PC-3 (cell line): ENCODE data around the gene TANGO2. TPM values are rescaled to one million over a fixed set of nuclear protein-coding genes. Genes with fewer than 3 reads are reported as not detected.

ENCODE experiments used
- ATAC-seq: fragments of 200-7000 bp; cut with Tn5 transposase; 2 replicates; pipeline ENCODE4 v1.9.1; 2020; ENCODE audit warnings: mild to moderate bottlenecking, moderate library complexity
- BruUV-seq: library from RNA; stranded (reverse); fragments of 400-500 nt; replicated peaks from 2 replicates; lab custom pipeline; 2021; lab: Mats Ljungman, UMichigan
- CTCF ChIA-PET: fragments of 300-600 bp; sonication (Branson Sonifier 250); formaldehyde crosslinking; loops from one replicate; lab custom pipeline; 2022; ENCODE audit warnings: antibody characterized with exemption; lab: Charles Lee
- POLR2A ChIA-PET: fragments of 300-600 bp; sonication (Branson Sonifier 250); formaldehyde crosslinking; loops from one replicate; lab custom pipeline; 2022; ENCODE audit warnings: antibody characterized with exemption; ENCODE audit not compliant: unreplicated experiment; lab: Charles Lee
- DNase-seq: peaks from one replicate; pipeline ENCODE4 v3.0.0-alpha.2; 2015
- H2AFZ ChIP-seq: fragments of 300-600 bp; sonication (generic); 2 replicates; pipeline ENCODE4 v1.6.0; 2016; ENCODE audit warnings: antibody characterized with exemption, low read length
- H3F3A ChIP-seq: fragments of 300-600 bp; sonication (generic); one replicate; pipeline ENCODE4 v1.6.0; 2017; ENCODE audit warnings: antibody characterized with exemption, low read length, control low read depth, mild to moderate bottlenecking; ENCODE audit not compliant: unreplicated experiment
- H3K27ac ChIP-seq: fragments of 300-600 bp; sonication (generic); 2 replicates; pipeline ENCODE4 v1.5.1; 2016; ENCODE audit warnings: mild to moderate bottlenecking, low read length
- H3K27me3 ChIP-seq: fragments of 300-600 bp; sonication (generic); 2 replicates; pipeline ENCODE4 v1.6.1; 2016; ENCODE audit warnings: low read length, mixed read lengths
- H3K36me3 ChIP-seq: fragments of 300-600 bp; sonication (generic); 2 replicates; pipeline ENCODE4 v1.6.1; 2016; ENCODE audit warnings: low read depth, mixed run types, low read length, mixed read lengths
- H3K4me1 ChIP-seq: fragments of 300-600 bp; sonication (generic); 2 replicates; pipeline ENCODE4 v1.5.1; 2016; ENCODE audit warnings: low read length; ENCODE audit not compliant: insufficient read depth
- H3K4me2 ChIP-seq: fragments of 300-600 bp; sonication (generic); 2 replicates; pipeline ENCODE4 v1.6.0; 2016; ENCODE audit warnings: low read length
- H3K4me3 ChIP-seq: fragments of 300-600 bp; sonication (generic); 2 replicates; pipeline ENCODE4 v1.5.1; 2016; ENCODE audit warnings: mild to moderate bottlenecking, low read length, mixed read lengths
- H3K79me2 ChIP-seq: fragments of 300-600 bp; sonication (generic); 2 replicates; pipeline ENCODE4 v1.6.1; 2017; ENCODE audit warnings: low read length, mixed read lengths
- H3K9ac ChIP-seq: fragments of 300-600 bp; sonication (generic); 2 replicates; pipeline ENCODE4 v1.6.0; 2016; ENCODE audit warnings: mild to moderate bottlenecking, low read length
- H3K9me2 ChIP-seq: fragments of 300-600 bp; sonication (generic); replicated peaks from 2 replicates; pipeline ENCODE4 v1.6.1; 2016; ENCODE audit warnings: mixed run types, low read length, mixed read lengths
- H3K9me3 ChIP-seq: fragments of 300-600 bp; sonication (generic); 2 replicates; pipeline ENCODE4 v1.6.1; 2016; ENCODE audit warnings: low read length, mixed read lengths
- H4K20me1 ChIP-seq: fragments of 300-600 bp; sonication (generic); 2 replicates; pipeline ENCODE4 v1.6.1; 2016; ENCODE audit warnings: low read length, mixed read lengths
- CTCF ChIP-seq: fragments of 300-600 bp; sonication (generic); conservative IDR thresholded peaks from 2 replicates; pipeline ENCODE4 v1.5.1; 2017; ENCODE audit warnings: antibody characterized with exemption, low read depth, mild to moderate bottlenecking, low read length
- EZH2 ChIP-seq: fragments of 300-600 bp; sonication (generic); IDR thresholded peaks from one replicate; pipeline ENCODE4 v1.6.1; 2017; ENCODE audit warnings: antibody characterized with exemption, mild to moderate bottlenecking, low read length; ENCODE audit not compliant: unreplicated experiment
- EZH2phosphoT487 ChIP-seq: fragments of 300-600 bp; sonication (generic); IDR thresholded peaks from 2 replicates; pipeline ENCODE4 v1.6.1; 2018; ENCODE audit warnings: mild to moderate bottlenecking, antibody characterized with exemption, low read length, borderline replicate concordance
- intact Hi-C: fragments of 100-400 bp; cut with micrococcal nuclease; formaldehyde crosslinking; loops from 2 replicates; pipeline ENCODE4 v1.9.0; 2023
- total RNA-seq: library from RNA; depleted of rRNA; stranded (reverse); fragments of >200 nt; gene quantifications from 2 replicates; pipeline ENCODE4 v1.2.3, GENCODE V29; 2014

Gene TANGO2
- total RNA-seq, 1 experiment from 2014 or later = 23.5 TPM

- Histone ChIP-seq H3K4me2 (no peak overlapping the region), H2AFZ (no peak overlapping the region), H3K4me1 (peaks cover 10% of the 10 kb centered on the region; the same call in 1 of the 2 replicates), H3K36me3 (peaks cover 29% of the 10 kb centered on the region), H3K79me2 (peaks cover 20% of the 10 kb centered on the region), H4K20me1 (no peaks in the 10 kb centered on the region), H3K27me3 (no peaks in the 10 kb centered on the region), H3F3A (no peaks in the 10 kb centered on the region), H3K9me3 (no peaks in the 10 kb centered on the region), H3K4me3 (no peak overlapping the region), H3K9ac (no peak overlapping the region), H3K27ac (no peak overlapping the region), H3K9me2 (no peaks in the 10 kb centered on the region)
- BruUV-seq = no TSS peak
- DNase-seq (peak; percentile 26), ATAC-seq (peak; percentile 14; the same call in 1 of the 2 replicates)
- TF ChIP-seq CTCF = peak; percentile 47; the same call in 1 of the 2 replicates
- no peak for TF ChIP-seq EZH2
- ChIA-PET CTCF (no interaction called here), POLR2A (no interaction called here)
- intact Hi-C loops = no loop called here
Measured at GRCh38 chr22:20111045-20111688, 90.3 kb downstream of the TANGO2 start.

GRCh38 chr22:20111689-20112622 lies 91.0 kb downstream of the TANGO2 start:
- peaks cover 11% of the 10 kb centered on the region; the same call in 1 of the 2 replicates for H3K4me1 ChIP-seq
- ChIA-PET POLR2A (no interaction called here), CTCF (no interaction called here)
- H3K79me2 ChIP-seq = peaks cover 28% of the 10 kb centered on the region
- no peak overlapping the region for H3K4me2 ChIP-seq
- H3K9me3 ChIP-seq = no peaks in the 10 kb centered on the region
- no peak overlapping the region for H3K27ac ChIP-seq
- no peak overlapping the region for H3K9ac ChIP-seq
- DNase-seq = no peak
- BruUV-seq = no TSS peak
- no peak for ATAC-seq
- no peaks in the 10 kb centered on the region for H3K27me3 ChIP-seq
- no peaks in the 10 kb centered on the region for H3K9me2 ChIP-seq
- TF ChIP-seq CTCF = no peak
- TF ChIP-seq EZH2phosphoT487 = no peak
- no peak for TF ChIP-seq EZH2
- intact Hi-C loops = no loop called here
- H3K4me3 ChIP-seq = no peak overlapping the region
- peaks cover 25% of the 10 kb centered on the region for H3K36me3 ChIP-seq
- no peaks in the 10 kb centered on the region for H4K20me1 ChIP-seq
- no peaks in the 10 kb centered on the region for H3F3A ChIP-seq
- no peak overlapping the region for H2AFZ ChIP-seq
